HFF-Myc (cell line): ENCODE results near the gene TIGD1.

ENCODE experiments used
- DNase-seq: peaks from one replicate; pipeline ENCODE4 v3.0.0-alpha.2; 2011; ENCODE audit warnings: low read depth; ENCODE audit errors: extremely low read depth
- H3K4me3 ChIP-seq: replicated peaks from 2 replicates; pipeline ENCODE4 v1.5.1; 2011; ENCODE audit warnings: low read depth, mild to moderate bottlenecking, control low read depth, low read length
- CTCF ChIP-seq: IDR thresholded peaks from 2 replicates; pipeline ENCODE4 v1.5.1; 2012; ENCODE audit warnings: mild to moderate bottlenecking, low read depth, low read length, control low read depth; ENCODE audit errors: missing control alignments

The TIGD1 gene

GRCh38 chr2:232540441-232541041, 9.8 kb downstream of the TIGD1 start:
- DNase-seq, result no peak
- no peak overlapping the region for H3K4me3 ChIP-seq
- TF ChIP-seq CTCF, result no peak

GRCh38 chr2:232539298-232540231, 10.8 kb downstream of the TIGD1 start, which contains the start of gene CHRNG:
Gene CHRNG (plus strand): TSS chr2:232539692. CDS start chr2:232539748, 56 bp downstream.
- TF ChIP-seq CTCF, result no peak
- no peak for DNase-seq
- no peak within 1 kb of the TSS for H3K4me3 ChIP-seq

GRCh38 chr2:232538671-232539070, 11.7 kb downstream of the TIGD1 start:
- DNase-seq, result no peak
- no peak overlapping the region for H3K4me3 ChIP-seq
- TF ChIP-seq CTCF, result no peak

- no peak for TF ChIP-seq CTCF
- H3K4me3 ChIP-seq, result no peak overlapping the region
Observed at GRCh38 chr2:232537499-232537898, 12.9 kb downstream of the TIGD1 start.

GRCh38 chr2:232537079-232537478, 13.3 kb downstream of the TIGD1 start:
- DNase-seq, result no peak

More at GRCh38 chr2:232537499-232537898, 12.9 kb downstream of the TIGD1 start:
- no peak for DNase-seq

GRCh38 chr2:232535761-232536530, 14.4 kb downstream of the TIGD1 start:
- H3K4me3 ChIP-seq, result no peak overlapping the region
- TF ChIP-seq CTCF, result no peak
- DNase-seq, result no peak

More at GRCh38 chr2:232537079-232537478, 13.3 kb downstream of the TIGD1 start:
- peak; percentile 46 for TF ChIP-seq CTCF
- no peak overlapping the region for H3K4me3 ChIP-seq
